GM10266 (cell line): ENCODE measurements around the gene KHNYN.
"Not testable (repeated sequence)": the region's sequence is repeated elsewhere in the genome, so short reads cannot be mapped to it uniquely, and the experiment has no call there.

Experiments used
- DNase-seq: peaks from one replicate; pipeline ENCODE4 v3.0.0; 2012; ENCODE audit errors: extremely low spot score
- TF ChIP-seq, protein P1 (sequence below): IDR thresholded peaks from 2 replicates; pipeline ENCODE4 v1.5.1; 2012; ENCODE audit warnings: mild to moderate bottlenecking, low read depth; ENCODE audit not compliant: control insufficient read depth, insufficient read depth; ENCODE audit errors: missing control alignments

The KHNYN gene

DNA sequence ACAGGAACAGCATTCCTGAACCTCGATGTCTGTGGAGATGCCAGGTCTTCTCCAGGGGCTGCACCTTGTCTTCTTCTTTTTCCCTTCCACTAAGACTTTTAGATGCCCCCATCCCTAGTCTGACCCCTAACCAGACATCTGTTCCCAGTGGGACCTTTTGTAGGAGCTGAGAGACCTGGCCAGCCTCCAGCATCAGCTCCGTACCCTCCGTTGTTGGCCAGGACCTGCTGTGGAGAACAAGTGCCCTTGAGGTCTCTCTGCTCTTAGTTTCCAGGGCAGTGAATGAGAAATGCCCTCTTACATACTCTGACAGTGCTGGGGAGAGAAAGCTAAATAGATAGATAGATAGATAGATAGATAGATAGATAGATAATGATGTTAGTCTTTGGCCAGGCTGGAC, 29.6 kb downstream of the KHNYN start:
- TF ChIP-seq, protein P1, sequence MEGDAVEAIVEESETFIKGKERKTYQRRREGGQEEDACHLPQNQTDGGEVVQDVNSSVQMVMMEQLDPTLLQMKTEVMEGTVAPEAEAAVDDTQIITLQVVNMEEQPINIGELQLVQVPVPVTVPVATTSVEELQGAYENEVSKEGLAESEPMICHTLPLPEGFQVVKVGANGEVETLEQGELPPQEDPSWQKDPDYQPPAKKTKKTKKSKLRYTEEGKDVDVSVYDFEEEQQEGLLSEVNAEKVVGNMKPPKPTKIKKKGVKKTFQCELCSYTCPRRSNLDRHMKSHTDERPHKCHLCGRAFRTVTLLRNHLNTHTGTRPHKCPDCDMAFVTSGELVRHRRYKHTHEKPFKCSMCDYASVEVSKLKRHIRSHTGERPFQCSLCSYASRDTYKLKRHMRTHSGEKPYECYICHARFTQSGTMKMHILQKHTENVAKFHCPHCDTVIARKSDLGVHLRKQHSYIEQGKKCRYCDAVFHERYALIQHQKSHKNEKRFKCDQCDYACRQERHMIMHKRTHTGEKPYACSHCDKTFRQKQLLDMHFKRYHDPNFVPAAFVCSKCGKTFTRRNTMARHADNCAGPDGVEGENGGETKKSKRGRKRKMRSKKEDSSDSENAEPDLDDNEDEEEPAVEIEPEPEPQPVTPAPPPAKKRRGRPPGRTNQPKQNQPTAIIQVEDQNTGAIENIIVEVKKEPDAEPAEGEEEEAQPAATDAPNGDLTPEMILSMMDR, result no peak
- no peak for DNase-seq

DNA sequence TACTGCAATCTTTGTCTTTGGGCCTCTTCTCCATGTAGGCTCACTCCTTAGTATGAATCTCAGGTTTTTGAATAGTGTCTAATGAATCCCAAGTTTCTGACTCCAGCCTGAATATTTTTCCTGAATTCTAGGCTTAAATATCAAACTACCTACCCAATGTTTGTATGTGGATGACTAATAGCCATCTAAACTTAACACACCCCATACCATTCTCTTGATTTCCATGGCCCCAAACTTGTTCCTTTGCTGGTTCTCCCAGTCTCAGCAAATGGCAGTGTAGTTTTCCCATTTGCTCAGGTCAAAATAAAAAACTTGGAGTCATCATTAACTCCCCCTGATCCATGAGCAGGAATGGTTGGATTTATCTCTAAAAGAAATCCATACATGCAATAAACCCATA, 31.6 kb downstream of the KHNYN start:
- TF ChIP-seq, protein P1, result no peak
- DNase-seq, result no peak

DNA sequence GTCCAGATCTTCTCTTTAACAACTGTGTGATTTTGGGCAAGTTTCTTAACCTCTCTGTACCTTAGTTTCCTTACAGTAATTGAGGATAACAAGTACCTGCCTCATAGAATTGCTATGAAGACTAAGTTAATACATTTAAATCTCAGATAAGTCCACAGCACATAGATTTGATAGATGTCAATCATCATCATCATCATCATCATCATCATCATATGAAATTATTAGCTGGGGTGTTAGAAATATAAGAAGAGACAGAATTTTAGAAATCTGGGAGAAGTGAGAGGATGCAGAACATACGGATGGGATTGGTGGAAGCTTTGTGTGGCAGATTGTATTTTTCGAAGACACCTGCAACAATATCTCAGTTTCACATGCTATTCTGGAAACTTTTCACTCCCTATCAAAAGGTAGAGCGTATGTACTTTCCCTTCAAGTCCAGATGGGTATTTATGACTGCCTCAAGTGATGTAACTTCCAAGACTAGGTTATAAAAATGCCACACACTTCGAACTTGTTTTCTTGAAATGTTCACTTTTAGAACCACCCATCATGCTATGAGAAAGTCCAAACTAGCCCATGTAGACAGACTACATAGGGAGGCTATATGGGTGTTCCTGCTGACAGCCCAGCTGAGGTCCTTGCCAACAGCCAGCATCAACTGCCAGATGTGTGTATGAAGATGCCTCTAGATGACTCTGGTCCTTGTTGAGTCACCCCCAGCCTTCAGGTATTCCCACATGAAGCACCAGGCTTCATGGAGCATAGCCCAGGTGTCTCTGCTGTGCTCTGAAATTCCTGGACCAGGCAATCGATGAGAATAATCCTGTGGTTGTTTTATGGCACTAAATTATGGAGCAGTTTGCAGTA, 33.5 kb downstream of the KHNYN start:
- TF ChIP-seq, protein P1, result no peak
- no peak for DNase-seq

DNA sequence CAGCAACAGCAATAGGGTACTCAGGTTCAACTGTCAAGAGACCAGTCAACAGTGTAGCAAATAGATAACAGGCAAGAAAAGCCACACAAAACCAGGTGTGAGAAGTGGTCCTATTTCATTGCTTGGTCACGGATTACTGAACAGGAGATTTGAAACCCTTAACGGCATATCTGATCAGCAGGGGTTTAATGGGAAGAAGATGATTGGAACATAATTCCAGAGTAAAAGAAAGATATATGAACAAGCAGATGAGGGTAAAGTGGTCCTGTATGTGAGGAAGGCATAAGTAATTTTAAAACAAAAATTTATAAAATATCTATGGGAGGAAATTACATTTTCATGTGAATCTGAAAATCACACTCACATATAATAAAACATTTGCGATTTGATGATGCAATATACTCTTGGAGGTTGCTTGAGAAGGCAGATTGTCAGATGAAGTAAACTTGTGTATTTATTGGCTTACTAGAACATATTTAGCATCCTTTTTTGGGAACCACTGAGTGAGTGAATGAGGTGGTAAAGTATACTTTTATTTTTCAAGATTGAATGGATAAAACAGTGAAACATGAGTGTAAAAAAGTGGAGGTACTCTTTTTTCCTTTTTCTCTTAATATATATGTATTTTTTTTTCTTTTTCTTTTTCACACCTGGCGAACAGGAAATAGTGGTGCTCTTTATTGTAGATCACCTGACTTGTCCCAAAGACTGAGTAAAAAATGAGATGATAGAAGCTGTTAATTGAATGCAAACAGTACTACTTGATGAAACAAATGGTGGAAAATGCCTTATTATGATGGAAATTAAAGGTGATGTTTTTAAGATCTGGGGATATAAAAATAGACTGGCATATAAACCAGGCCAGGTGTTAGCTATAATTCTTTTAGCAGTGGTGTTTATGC, 34.4 kb downstream of the KHNYN start:
- no peak for DNase-seq

DNA sequence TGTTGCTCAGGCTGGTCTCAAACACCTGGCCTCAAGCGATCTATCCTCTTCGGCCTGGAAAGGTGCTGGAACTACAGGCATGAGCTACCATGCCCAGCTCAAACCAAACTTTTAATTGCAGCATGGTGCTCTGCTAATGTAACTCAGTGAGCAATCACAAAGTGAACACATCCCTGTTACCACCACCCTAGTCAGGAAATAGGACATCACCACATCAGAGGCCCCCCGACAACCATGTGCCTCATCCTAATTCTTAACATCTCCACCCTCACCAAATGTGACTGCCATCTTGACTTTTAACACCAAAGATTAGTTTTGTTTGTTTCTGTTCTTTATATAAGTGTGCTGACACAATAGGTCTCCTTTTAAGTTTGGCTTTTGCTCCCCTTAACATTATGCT, 35.6 kb downstream of the KHNYN start:
- TF ChIP-seq, protein P1, result no peak
- no peak for DNase-seq

More for the DNA sequence above, 34.4 kb downstream of the KHNYN start:
- TF ChIP-seq, protein P1, result no peak

DNA sequence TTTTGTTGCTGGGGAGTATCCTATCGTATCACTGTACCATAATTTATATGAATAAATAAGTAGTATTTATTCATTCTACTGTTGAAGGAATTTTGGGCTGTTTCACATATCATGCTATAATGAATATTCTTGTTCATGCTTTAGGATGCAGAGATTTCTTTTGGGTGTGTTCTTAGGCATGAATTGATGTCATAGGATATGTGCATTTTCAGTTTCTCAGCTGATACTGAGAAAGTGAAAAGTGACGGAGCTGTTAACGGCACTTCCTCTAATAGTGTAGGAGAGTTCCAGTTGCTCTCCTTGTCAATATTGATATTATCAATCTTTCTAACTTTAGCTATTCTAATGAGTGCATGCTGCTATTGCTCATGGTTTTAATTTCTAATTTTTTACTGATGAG, 36.1 kb downstream of the KHNYN start:
- DNase-seq, result no peak
- TF ChIP-seq, protein P1, result no peak

DNA sequence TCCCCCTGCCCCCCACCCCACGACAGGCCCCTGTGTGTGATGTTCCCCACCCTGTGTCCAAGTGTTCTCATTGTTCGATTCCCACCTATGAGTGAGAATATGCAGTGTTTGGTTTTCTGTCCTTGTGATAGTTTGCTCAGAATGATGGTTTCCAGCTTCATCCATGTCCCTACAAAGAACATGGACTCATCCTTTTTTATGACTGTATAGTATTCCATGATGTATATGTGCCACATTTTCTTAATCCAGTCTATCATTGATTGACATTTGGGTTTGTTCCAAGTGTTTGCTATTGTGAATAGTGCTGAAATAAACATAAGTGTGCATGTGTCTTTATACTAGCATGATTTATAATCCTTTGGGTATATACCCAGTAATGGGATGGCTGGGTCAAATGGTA, 40.7 kb downstream of the KHNYN start:
- DNase-seq, result not testable (repeated sequence)
